ENCODE measurements around the gene SLC7A1.
"Not testable (repeated sequence)": the region's sequence is repeated elsewhere in the genome, so short reads cannot be mapped to it uniquely, and the experiment has no call there.

SLC7A1 gene

GRCh38 chr13:29595380-29596063, at the start of gene SLC7A1:
Gene SLC7A1, minus strand, starts transcription at chr13:29595688. Its CDS starts 59,500 bp downstream, at chr13:29536188.
- DNase-seq, result peak; percentile 89 to 91

DNA sequence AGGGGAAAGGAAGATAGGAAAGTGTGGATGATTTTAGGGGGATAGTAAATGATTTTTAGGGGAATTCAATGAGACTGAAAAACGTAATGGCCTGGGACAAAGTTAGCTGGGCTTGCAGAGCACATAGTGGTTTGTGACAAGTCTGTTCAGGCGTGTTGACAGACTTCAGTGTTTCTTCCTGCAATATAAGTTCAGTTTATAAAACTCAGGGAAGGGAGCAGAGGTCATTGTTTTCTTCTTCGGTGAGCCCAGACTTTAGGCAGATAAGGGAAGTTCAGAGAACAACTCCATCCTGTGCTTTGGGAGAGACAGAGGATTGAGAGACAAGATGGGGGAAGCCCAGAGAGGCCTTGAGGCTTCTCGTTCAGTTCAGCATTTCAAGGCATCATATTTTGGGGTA, 45.2 kb upstream of the SLC7A1 start:
- DNase-seq, result no peak

- DNase-seq, result not testable (repeated sequence)
Measured at GRCh38 chr13:29636831-29637230, 41.3 kb upstream of the SLC7A1 start.

GRCh38 chr13:29624997-29625396, 29.5 kb upstream of the SLC7A1 start:
- DNase-seq, result no peak

DNA sequence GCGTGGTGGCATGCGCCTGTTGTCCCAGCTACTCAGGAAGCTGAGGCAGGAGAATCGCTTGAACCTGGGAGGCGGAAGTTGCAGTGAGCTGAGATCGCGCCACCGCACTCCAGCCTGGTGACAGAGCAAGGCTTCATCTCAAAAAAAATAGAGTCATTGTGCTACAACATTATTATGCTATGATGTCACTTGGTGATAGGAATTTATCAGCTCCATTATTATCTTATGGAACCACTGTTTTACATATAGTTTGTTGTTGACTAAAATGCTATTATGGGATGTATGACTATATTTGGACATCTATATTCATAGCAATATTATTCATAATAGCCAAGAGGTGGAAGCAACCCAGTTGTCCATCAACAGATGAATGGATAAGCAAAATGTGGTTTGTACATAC, 26.4 kb upstream of the SLC7A1 start:
- no peak for DNase-seq

DNA sequence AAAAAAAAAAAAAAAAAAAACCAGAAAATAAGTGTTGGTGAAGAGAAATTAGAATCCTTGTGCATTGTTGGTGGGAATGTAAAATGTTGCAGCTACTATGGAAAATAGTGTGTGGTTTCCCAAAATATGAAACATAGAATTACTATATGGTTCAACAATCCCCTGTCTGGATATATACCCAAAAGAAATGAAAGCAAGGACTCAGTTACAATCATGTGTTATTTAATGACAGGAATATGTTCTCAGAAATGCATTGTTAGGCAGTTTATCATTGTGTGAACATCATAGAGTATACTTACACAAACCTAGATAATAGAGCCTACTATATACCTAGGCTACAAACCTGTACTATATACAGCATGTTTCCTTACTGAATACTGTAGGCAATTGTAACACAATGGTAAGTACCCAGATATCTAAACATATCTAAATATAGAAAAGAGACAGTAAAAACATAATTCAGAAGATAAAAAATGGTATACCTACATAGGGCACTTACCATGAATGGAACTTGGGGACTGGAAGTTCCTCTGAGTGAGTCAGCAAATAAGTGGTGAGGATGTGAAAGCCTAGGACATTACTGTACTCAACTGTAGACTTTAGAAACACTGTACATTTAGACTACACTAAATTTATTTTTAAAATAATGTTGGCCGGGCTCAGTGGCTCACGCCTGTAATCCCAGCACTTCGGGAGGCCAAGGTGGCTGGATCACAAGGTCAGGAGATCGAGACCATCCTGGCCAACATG, 25.7 kb upstream of the SLC7A1 start:
- no peak for DNase-seq

- DNase-seq, result no peak
Measured at GRCh38 chr13:29619995-29620394, 24.5 kb upstream of the SLC7A1 start.

GRCh38 chr13:29613101-29613500, 17.6 kb upstream of the SLC7A1 start:
- no peak for DNase-seq

DNA sequence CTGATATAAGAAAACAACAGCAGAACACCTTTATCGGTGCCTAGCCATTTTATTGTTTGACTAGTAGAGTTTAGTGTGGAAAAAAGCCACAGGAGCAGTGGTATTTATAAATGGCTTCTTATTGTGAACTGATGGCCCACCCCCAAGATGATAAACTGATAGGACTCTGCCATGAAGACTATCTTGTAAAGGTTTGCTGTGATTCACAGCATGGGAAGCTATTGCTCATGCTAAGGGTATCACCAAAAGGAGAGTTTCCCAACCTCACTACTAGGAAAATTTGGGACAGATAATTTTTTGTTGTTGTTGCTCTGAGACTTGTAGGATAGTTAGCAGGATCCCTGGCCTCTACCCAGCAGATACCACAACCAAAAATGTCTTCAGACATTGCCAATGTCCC, 12.0 kb upstream of the SLC7A1 start:
- no peak for DNase-seq

DNA sequence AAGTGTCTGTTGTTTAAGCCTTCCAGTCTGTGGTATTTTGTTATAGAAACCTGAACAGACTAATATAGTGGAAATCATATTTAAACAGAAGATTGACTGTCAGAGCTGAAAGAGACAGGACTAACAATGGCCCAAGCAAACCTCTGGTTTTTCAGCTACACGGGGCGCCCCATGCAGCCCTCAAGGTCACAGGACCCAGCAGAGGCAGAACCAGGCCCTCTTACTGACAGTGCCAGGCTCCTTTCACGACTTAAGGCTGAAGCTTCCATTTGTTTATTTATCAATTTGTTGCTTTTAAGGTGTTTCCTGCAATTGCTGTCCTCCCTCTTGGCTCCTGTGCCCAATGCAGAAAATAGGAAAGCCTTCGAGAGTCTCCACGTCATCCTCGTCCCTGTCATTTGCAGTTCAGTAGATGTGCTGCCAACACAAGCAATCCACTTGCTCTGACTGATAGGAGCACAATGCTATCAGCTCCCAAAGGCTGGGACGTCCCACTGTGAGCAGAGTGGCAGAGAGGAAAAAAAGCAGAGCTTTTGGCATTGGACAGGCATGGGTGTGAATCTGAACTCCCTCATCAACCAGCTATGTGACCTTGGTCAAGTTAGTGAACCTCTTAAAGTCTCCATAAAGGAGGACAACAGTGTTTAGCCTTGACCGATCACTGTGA, 10.5 kb upstream of the SLC7A1 start:
- DNase-seq, result no peak

DNA sequence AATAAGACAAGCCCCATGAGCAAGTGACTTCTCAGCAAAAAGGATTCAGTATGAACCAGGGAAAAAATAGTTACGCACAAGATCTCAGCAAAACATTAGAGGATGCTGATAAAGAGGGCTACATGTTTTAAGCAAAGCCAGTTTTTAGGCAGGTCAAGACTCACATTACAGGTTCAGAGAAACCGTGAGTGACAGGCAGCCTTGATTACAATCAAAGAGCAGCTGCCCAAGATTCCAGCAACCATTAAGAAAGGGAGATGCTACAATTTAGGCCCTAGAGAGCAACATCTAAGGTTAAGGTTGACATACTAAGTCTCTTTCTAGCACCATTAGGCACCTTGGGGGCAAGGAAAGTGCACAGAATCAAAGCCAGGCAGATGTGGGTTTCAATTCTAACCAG, 2.8 kb upstream of the SLC7A1 start:
- no peak for DNase-seq

DNA sequence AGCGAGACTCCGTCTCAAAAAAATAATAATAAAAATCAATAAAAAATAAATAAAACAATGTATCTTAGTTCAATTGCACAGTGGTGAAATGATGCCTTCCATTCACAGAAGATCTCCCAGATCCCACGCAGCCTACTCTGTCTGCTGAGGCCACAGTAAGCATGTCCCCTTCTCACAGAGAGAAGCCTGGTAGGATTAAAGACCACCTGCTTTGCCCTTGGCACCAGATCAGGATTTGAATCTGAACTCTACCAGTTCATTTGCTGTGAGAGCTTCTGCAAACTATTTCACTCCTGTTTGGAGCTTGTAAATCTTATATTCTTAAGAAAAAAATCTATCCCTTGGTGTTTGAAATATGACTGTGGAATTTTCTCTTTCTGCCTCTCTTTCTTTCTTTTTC, 2.2 kb upstream of the SLC7A1 start:
- no peak for DNase-seq

DNA sequence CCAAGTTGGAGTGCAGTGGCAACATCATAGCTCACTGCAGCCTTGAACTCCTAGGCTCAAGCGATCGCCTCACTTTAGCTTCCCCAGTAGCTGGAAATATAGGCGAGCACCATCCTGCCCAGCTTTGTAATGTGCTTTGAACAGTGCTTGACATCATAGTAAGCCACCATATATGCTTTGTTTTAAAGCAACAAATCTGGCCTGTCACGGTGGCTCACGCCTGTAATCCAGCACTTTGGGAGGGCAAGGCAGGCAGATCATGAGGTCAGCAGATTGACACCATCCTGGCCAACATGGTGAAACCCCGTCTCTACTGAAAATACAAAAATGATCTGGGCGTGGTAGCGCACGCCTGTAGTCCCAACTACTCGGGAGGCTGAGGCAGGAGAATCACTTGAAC, 1.8 kb upstream of the SLC7A1 start:
- no peak for DNase-seq

DNA sequence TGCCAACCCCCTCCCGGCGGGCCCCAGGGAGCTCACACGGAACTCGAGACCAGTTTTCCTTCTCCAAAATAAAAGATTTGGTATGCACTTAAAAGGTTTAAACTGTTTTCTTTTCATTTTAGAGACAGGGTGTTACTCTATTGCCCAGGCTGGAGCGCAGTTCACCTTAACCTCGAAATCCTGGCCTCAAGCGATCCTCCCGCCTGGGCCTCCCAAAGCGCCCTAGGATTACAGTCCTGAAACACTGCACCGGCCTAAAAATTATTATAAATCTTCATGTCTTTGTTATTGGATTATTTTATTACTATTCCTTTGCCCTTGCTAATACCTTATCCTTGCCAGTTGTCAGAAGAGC, 553 bp upstream of the SLC7A1 start:
- no peak for DNase-seq

DNA sequence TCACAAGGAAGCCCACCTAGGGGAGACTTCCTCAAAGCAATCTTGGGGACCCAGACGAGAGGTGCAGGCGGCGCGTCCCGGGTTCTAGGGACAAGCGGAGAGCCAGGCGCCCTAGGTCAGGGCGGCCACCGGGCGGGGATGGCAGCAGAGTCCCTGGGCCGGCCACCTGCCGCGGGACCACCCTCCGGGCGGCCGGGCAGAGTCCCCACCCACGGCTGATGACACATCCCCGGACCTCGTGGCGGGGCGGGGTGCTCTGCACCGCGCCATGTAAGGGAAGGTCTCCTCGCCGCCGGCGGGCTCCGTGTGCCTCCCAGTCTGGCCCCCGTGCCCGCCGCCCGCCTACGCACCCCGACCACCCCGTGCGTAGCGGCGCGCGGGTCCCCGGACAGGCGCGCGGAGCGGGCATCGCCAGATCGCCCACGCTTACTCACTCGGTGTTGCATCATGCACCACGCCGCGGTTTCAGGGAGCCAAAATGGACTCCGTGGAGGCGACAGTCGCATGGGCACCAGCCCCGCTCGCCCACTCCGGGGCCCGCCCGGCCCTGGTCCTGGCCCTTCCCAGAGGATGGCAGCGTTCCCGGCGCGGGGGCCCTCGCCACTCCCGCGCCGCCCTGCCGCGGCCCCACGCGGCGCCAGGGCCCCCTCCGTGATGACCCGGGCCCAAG, 643 bp downstream of the SLC7A1 start:
- peak; percentile 65 to 76 for DNase-seq

- peak; percentile 30 to 41 for DNase-seq
Measured at GRCh38 chr13:29594303-29594709, 1.2 kb downstream of the SLC7A1 start.

DNA sequence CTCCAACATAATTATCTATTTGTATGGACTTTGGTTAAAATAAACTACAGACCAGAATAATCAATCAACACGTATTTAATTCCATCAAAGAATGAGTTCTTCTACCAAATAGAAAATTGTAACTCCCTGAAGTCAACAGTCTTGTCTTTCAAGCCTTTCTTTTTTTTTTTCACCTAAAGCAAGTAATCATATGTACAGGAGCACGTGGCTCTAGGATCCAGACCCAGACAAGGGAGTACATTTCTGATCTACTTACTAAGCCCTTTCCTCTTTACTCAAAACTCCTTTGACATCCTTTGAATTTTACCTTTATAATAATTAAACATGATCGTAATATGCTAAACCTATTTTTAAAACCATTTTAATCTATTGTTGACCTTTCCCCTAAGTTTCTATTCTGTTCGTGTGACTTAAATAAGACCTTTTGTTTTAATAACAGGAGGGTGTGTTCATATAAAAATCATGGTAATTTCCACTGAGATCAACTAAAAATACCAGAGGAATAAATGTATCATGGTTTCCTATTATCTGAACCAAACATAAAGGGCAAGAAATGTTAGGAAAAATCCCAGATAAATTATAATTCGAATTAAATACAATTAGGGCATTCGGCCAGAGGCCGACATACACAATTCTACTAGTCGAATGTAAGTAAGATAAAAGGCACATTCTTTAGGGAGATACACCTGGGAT, 1.7 kb downstream of the SLC7A1 start:
- DNase-seq, result no peak

DNA sequence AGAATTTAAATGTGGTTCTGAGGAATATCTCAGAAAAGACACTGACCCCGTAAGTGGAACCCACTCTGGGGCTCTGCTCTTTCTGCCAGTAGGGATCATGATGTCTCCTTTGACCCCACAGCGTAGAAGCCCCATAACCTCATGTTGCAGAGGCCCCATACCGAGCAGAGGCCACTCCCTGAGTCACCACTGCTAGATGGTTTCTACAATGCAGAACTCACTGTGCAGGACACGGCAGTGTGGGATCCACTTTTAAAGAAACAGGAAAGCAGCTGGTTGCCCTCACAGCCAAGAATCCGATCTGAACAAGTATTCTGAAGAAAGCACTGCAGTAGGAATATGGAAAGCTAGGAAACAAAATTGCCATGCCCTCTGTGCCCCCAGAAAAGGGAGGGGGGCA, 4.2 kb downstream of the SLC7A1 start:
- no peak for DNase-seq

- no peak for DNase-seq
Measured at GRCh38 chr13:29589967-29590366, 5.5 kb downstream of the SLC7A1 start.

DNA sequence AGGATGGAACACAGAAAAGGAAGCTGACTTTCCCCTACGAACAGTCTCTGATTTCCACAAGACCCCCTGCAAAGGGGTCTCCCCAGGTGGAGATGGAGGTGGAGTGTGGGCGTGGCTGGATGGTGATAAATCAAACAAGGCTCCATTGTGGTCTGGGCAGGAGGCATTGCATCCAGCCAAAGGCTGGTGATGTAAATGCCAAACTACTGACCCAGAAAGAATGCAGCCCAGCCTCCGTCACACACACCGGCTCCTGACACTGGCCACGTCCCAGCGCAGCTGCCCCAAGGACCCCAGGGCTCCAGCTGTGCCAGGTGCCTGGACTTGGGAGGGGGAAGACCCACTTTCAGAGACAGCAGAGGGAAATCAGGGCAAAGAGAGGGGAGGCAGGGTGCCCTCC, 6.3 kb downstream of the SLC7A1 start:
- no peak for DNase-seq

DNA sequence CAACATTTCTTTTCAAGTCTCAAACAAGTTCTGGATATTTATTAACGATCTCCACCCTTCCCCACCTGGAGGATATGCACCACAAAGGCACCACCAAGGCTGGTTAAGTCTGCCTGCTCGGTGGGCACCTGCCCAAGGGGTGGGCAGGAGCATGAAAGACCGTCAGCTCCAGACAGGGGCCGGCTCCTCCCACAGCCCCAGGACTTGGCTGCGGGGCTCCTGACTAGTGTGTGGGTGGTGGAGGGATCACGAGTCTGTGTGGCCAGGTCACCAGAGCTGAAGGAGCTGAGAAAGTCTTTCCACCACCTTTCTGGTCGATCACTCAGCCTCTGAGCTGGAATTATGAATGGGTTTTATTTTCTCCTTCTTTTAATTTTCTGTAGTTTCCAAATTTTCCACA, 7.8 kb downstream of the SLC7A1 start:
- no peak for DNase-seq

- DNase-seq, result no peak
Measured at GRCh38 chr13:29583073-29583785, 12.3 kb downstream of the SLC7A1 start.

Data from stimulated activated CD4-positive, alpha-beta T cell treated with anti-CD3 and anti-CD28 coated beads, Interleukin-4, amount 100 ng/mL, for 4 hours (primary cell).